HG02852 (cell line): Measurements from ENCODE around the gene WIPF3.

Experiments
- ATAC-seq: cut with Tn5 transposase; IDR thresholded peaks from one replicate; pipeline ENCODE4 v1.9.1; 2021; ENCODE audit warnings: mild to moderate bottlenecking, moderate library complexity; ENCODE audit not compliant: unreplicated experiment

The WIPF3 gene

GRCh38 chr7:29808075-29808801 lies 1.9 kb downstream of the WIPF3 start:
- no peak for ATAC-seq

- no peak for ATAC-seq
Observed at GRCh38 chr7:29809533-29810155, 3.3 kb downstream of the WIPF3 start.

DNA sequence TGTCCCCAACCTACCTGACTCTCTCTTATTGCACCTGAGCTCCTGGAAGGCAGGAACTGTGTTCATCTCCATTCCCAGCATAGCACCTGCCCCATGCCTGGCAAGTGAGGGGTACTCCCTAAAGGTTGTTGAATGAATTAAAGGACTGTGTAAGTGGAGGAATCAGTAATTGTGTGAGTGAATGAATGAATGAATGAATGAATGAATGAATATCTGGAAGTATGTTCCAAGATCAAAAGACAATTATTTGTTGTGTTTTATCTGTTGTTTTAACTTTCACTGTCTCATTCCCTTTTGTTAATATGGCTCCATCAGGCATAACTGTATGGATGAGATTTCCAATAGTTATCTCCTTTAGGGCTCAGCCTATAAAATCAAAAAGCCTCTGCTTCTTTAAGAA lies 4.0 kb downstream of the WIPF3 start:
- no peak for ATAC-seq

- ATAC-seq = no peak
Observed at GRCh38 chr7:29810813-29811482, 4.6 kb downstream of the WIPF3 start.

GRCh38 chr7:29811586-29811985 lies 5.3 kb downstream of the WIPF3 start:
- no peak for ATAC-seq

GRCh38 chr7:29812185-29812876 lies 6.0 kb downstream of the WIPF3 start:
- no peak for ATAC-seq

- ATAC-seq = no peak
Observed at GRCh38 chr7:29815181-29816105, 9.1 kb downstream of the WIPF3 start.

DNA sequence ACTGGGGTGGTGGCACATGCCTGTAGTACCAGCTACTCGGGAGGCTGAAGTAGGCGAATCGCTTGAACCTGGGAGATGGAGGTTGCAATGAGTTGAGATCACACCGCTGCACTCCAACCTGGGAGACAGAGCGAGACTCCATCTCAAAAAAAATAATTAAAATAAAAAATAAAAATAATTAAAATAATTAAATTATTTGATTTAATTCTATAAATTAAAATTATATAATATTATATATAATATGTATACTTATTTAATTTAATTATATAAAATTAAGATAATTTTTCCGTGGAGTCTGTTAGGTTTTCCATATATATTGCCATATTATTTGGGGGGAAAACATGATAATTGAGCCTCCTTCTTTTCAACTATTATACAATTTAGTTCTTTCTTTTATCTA lies 12.0 kb downstream of the WIPF3 start:
- ATAC-seq = no peak

GRCh38 chr7:29825775-29826529 lies 19.6 kb downstream of the WIPF3 start:
- peak; percentile 88 for ATAC-seq

GRCh38 chr7:29826530-29826822 lies 20.2 kb downstream of the WIPF3 start:
- no peak for ATAC-seq

DNA sequence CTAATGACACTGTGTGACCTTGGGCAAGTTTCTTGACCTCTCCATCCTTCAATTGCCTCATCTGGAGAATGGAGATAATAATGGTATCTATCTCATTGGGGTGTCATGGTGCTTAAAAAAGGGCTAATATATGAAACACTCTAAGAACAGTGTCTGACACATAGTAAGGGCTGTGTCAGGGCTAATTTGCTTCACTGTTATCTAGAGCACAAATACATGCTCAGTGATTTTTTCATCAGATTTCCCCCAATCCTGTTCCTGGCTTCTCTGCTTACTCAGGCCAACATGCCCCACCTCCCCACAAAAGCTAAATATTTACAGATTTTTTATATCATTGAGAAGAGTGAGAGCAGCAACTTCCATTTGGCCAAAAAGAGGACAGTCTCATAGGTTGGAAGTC lies 20.6 kb downstream of the WIPF3 start:
- ATAC-seq = no peak

DNA sequence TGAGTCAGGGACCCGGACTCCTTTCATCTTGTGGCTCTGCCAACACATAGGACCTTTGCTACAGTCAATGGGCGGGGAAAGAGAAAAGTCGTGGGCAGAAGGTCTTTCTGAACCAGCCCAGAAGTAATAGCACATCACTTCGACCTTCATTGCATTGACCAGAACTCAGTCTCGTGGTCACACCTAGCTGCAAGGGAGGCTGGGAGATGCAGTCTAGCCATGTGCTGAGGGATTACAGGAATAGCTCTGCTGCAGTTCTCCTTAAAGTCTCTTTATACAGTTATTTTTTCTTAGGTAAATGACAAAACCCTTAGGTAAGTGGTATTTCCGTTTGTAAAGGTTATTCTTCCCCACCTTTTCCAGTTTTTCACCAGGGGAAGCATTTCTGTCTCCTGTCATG lies 25.4 kb downstream of the WIPF3 start:
- ATAC-seq = no peak

- ATAC-seq = no peak
Observed at GRCh38 chr7:29833929-29834328, 27.6 kb downstream of the WIPF3 start.

DNA sequence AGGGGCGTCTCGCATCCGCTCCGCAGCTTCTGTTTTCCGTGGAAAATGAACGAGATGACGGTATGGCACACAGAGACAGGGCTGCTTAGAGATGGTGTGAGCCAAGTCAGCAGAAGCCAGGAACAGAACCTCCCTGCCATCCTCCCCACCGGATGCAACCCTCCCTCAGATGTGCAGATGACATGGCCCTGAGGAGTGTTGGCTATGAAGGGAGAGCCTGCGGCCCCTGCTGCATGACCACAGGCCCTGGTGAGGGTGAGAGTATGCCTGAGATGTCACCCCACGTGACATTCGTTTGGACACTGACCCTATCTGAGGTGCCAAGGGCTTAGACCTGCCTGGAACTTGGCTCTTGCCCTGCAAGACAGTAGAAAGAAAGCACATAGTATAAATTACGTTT lies 29.4 kb downstream of the WIPF3 start:
- ATAC-seq = no peak

DNA sequence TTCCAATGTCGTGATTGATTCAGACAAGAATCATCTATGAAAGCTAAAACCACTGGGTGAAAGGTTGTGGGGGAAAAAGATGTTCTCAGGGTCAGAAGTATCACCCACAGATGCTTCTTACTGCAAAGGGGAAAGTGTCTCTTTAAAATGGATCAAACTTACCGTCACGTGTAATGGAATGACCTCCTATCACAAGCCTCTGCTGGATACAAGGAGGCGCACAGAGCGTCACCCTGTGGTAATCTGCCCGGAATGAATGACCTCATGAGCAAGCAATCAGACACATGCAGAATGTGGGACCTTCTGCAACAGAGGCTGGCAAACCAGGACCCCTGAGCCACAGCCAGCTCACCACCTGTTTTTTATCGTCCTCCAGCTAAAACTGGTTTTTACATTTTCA lies 33.0 kb downstream of the WIPF3 start:
- ATAC-seq = no peak

DNA sequence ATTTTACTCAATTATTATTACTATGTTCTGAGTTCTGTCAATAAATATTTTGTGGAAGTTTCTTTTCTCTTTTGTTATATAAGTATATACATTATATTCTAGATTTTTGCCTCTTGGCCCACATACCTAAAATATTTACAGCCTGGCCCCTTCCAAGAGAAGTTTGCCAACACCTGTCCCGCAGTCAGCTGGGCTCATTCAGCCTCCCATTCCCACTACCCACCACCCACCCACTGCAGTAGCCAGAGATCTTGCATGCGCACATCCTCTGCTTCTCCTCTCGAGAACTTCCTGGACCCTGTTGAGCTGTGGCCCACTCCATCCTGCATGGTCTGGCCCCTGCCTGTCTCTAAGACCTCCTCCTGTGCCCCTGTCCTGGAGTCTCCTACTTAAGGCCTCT lies 33.6 kb downstream of the WIPF3 start:
- no peak for ATAC-seq

DNA sequence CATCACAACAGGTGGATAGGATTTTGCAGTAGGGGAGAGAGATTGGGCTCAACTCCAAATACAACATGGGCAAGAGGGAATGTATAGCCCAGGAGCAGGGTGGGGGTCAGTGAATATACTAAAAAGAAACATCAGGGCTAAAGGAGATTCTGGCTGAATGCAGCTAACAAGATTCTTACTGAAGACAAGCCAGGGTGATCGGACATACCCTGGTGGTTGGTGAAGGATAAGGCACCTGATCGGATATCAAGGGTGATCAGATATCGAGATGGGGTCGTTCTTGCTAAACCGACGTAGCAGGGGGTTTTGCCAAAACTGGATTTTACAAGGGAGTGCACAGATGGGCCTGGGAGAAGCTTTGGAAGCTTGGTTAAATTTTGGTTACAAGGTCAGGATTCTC lies 34.4 kb downstream of the WIPF3 start:
- ATAC-seq = no peak

DNA sequence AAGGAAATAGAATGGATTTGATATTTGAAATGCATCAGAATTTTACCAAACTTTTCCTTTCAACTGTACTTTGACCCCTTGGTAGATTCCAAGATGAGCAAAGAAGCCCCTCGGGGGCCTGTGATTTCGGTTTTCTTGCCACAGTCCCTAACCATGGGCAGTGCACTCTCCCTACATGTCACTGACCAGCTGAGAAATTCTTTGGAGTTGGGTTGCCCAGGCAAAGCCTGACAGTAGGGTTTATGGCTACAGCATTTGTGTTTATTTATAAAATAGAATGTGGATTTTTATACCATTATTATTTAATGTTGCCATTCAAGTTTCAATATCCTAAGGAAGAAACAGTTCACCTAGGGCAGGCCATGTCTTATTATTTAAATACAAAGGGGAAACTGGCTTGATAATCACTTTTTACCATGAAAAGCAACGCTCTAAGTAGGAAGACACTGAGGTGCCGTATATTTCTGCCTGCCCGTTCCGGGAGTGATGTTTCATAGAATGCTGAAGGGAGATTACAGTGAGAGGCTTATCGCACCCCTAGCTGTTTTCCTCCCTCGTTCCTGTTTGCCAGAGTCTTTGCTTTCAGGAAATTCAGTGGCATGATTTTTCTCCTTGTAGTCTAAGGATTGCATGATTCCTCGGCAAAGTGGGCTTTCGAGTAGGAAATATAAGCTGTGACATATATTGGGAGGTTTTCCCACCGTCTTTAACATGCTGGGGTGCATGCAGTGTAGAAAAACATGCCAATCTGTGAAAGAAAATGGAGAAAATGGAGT lies 35.8 kb downstream of the WIPF3 start:
- ATAC-seq = no peak

DNA sequence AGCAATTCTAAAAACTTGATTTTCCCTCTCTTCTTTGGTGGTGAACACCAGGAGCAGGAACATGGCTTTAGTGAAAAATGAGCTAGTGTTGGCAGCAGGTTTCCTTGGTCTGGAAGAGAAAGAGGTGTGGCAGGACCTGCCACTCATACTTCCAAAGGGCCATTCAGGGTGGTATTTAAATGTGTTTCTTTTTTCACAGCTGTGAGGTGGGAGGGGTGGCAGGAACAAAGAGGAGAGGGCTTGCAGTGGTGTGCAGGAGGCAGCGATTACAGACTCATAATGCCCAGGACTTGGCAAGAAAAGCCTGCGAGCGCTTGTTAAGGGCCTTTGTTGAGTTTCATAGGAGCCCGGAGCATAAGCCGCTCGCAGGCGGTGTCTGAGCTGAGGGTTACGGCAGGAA lies 36.8 kb downstream of the WIPF3 start:
- ATAC-seq = no peak
